Stimulated activated CD8-positive, alpha-beta memory T cell treated with anti-CD3 and anti-CD28 coated beads, Interleukin-15, amount 100 ng/mL, for 4 hours (primary cell): Measurements from ENCODE around the gene RND2.
A peak's percentile ranks its signal among the peaks of the same experiment; 100 is the strongest.

ENCODE experiments used
- DNase-seq, 2 donors: peaks; one replicate each; pipeline ENCODE4 v3.0.0-alpha.2; 2020; ENCODE audit warnings: low read depth in 2 of 2

The RND2 gene

GRCh38 chr17:43006639-43007551 is 18.1 kb upstream of the RND2 start, which contains the start of gene IFI35:
IFI35 (plus strand) TSS chr17:43006784; CDS start chr17:43006948, 164 bp downstream.
- peak; percentile 69 to 82 for DNase-seq

GRCh38 chr17:43010667-43011308 is 14.2 kb upstream of the RND2 start:
- DNase-seq: no peak

GRCh38 chr17:43011728-43012472 is 13.1 kb upstream of the RND2 start:
- DNase-seq: no peak

GRCh38 chr17:43013296-43013695 is 11.7 kb upstream of the RND2 start:
- DNase-seq: no peak

- DNase-seq: no peak
These were observed 10.9 kb upstream of the RND2 start for GRCh38 chr17:43014020-43014648.

- DNase-seq: no peak
These were observed 10.1 kb upstream of the RND2 start for GRCh38 chr17:43014649-43015542.

- no peak for DNase-seq
These were observed 9.5 kb upstream of the RND2 start for GRCh38 chr17:43015579-43015978.

- no peak for DNase-seq
These were observed 8.8 kb upstream of the RND2 start for GRCh38 chr17:43016216-43016615.

GRCh38 chr17:43018008-43018853 is 6.8 kb upstream of the RND2 start:
- no peak for DNase-seq

- DNase-seq: no peak
These were observed 6.1 kb upstream of the RND2 start for GRCh38 chr17:43018932-43019331.

GRCh38 chr17:43019418-43019817 is 5.6 kb upstream of the RND2 start:
- no peak for DNase-seq

GRCh38 chr17:43020030-43020621 is 4.9 kb upstream of the RND2 start:
- no peak for DNase-seq

- no peak for DNase-seq
These were observed 4.0 kb upstream of the RND2 start for GRCh38 chr17:43020789-43021740.

- DNase-seq: peak; percentile 20 to 23
These were observed 3.1 kb upstream of the RND2 start, which contains the start of gene VAT1 for GRCh38 chr17:43021741-43022512. VAT1 (minus strand) TSS chr17:43022385; CDS start chr17:43022322, 63 bp downstream.

- DNase-seq: no peak
These were observed 243 bp downstream of the RND2 start for GRCh38 chr17:43025290-43025657.

GRCh38 chr17:43025766-43026537 is 921 bp downstream of the RND2 start:
- no peak for DNase-seq

- DNase-seq: no peak
These were observed 1.6 kb downstream of the RND2 start for GRCh38 chr17:43026595-43026994.
